K562 (cell line): ENCODE data around the gene SAE1. TPM values are rescaled to one million over a fixed set of nuclear protein-coding genes. Genes with fewer than 3 reads are reported as not detected.

Source experiments
- BCOR ChIP-seq: fragments of 450-650 bp; IDR thresholded peaks from 2 replicates; pipeline ENCODE4 v1.6.1; 2016
- CBX2 ChIP-seq: fragments of 200-600 bp; sonication (generic); IDR thresholded peaks from one replicate; pipeline ENCODE4 v1.6.1; 2012; ENCODE audit warnings: mild to moderate bottlenecking, low read length, inconsistent platforms; ENCODE audit not compliant: insufficient read depth, poor library complexity, severe bottlenecking
- FOSL1 ChIP-seq: fragments of 200-800 bp; sonication (Bioruptor generic); conservative IDR thresholded peaks from 2 replicates; pipeline ENCODE4 v1.6.1; 2016; ENCODE audit warnings: missing genetic modification characterization, missing compliant biosample characterization
- HDGF ChIP-seq: fragments of 450-650 bp; IDR thresholded peaks from 2 replicates; pipeline ENCODE4 v1.6.1; 2016
- KLF16 ChIP-seq: IDR thresholded peaks from 2 replicates; pipeline ENCODE4 v1.6.1; 2016; ENCODE audit warnings: antibody characterized with exemption
- NFXL1 ChIP-seq: fragments of 450-650 bp; formaldehyde crosslinking; IDR thresholded peaks from 2 replicates; pipeline ENCODE4 v1.4.0; 2021; ENCODE audit warnings: mild to moderate bottlenecking
- NONO ChIP-seq, 2 experiments: fragments of 200-400 bp in 1 of 2; fragments of 450-650 bp in 1 of 2; formaldehyde crosslinking in 1 of 2; IDR thresholded peaks; 2 replicates each; pipeline ENCODE4 v1.6.1; 2017; ENCODE audit warnings: low read depth in 2 of 2, mild to moderate bottlenecking in 2 of 2, moderate library complexity in 2 of 2, low read length in 1 of 2
- OTX1 ChIP-seq: fragments of 450-650 bp; formaldehyde crosslinking; IDR thresholded peaks from 2 replicates; pipeline ENCODE4 v1.4.0; 2022; ENCODE audit warnings: mild to moderate bottlenecking
- POLR2G ChIP-seq: fragments of 200-400 bp; formaldehyde crosslinking; IDR thresholded peaks from 2 replicates; pipeline ENCODE4 v1.6.1; 2017; ENCODE audit warnings: low read depth, mild to moderate bottlenecking, antibody characterized with exemption, low read length, moderate library complexity
- POLR2H ChIP-seq: IDR thresholded peaks from 2 replicates; pipeline ENCODE4 v1.6.1; 2016; ENCODE audit warnings: missing genetic modification characterization, low read depth, mild to moderate bottlenecking, control low read depth, missing compliant biosample characterization, moderate library complexity
- RBM22 ChIP-seq: fragments of 200-400 bp; formaldehyde crosslinking; IDR thresholded peaks from 2 replicates; pipeline ENCODE4 v1.6.1; 2018; ENCODE audit warnings: low read length, low read depth; ENCODE audit not compliant: poor library complexity, severe bottlenecking
- SPI1 ChIP-seq: IDR thresholded peaks from 2 replicates; pipeline ENCODE4 v1.6.1; 2011; ENCODE audit warnings: low read depth, low read length, control low read depth, borderline replicate concordance
- TAF9B ChIP-seq: fragments of 450-650 bp; IDR thresholded peaks from 2 replicates; pipeline ENCODE4 v1.6.1; 2018; ENCODE audit warnings: mild to moderate bottlenecking; ENCODE audit not compliant: partially characterized antibody
- TCF7L2 ChIP-seq: fragments of 150-350 bp; IDR thresholded peaks from 2 replicates; pipeline ENCODE4 v1.6.1; 2016; ENCODE audit warnings: low read depth, mild to moderate bottlenecking, low read length, moderate library complexity
- ZBTB17 ChIP-seq: fragments of 450-650 bp; formaldehyde crosslinking; IDR thresholded peaks from 2 replicates; pipeline ENCODE4 v1.4.0; 2020; ENCODE audit warnings: mild to moderate bottlenecking
- ZBTB8A ChIP-seq: fragments of 450-650 bp; IDR thresholded peaks from 2 replicates; pipeline ENCODE4 v1.6.1; 2018; ENCODE audit warnings: mild to moderate bottlenecking, moderate library complexity; ENCODE audit not compliant: partially characterized antibody
- ZC3H4 ChIP-seq: sonication (generic); formaldehyde crosslinking; IDR thresholded peaks from 2 replicates; pipeline ENCODE4 v1.9.0; 2021; ENCODE audit warnings: missing genetic modification reagents, borderline replicate concordance
- ZNF57 ChIP-seq: fragments of 450-650 bp; formaldehyde crosslinking; IDR thresholded peaks from 2 replicates; pipeline ENCODE4 v1.4.0; 2020; ENCODE audit warnings: mild to moderate bottlenecking, moderate library complexity
- polyA plus RNA-seq, 8 experiments: library from polyadenylated mRNA; depleted of rRNA in 4 of 8; stranded (reverse) in 5 of 8; unstranded in 3 of 8; fragments of >200 nt; fragmentation: Nextera tagmentation in 2 of 8; fragmentation: Illumina TruSeq in 1 of 8; extraction: Ambion mirVana in 2 of 8; extraction: Trizol in 1 of 8; gene quantifications; 2 replicates each; pipeline versions ENCODE4 v1.2.1 to v1.2.3, GENCODE V29; 2011 to 2014; ENCODE audit warnings: inconsistent platforms in 1 of 8, missing spikeins in 1 of 8
- total RNA-seq, 7 experiments: library from RNA; depleted of rRNA in 6 of 7; stranded (reverse); fragments of >200 nt in 6 of 7; fragmentation: Illumina TruSeq in 2 of 7; extraction: Trizol in 2 of 7; gene quantifications; 2 replicates each; pipeline versions ENCODE4 v1.2.1 to v1.2.3, GENCODE V29; 2011 to 2021; ENCODE audit warnings: low replicate concordance in 1 of 7
- TF ChIP-seq, protein P1 (sequence below): fragments of 450-650 bp; formaldehyde crosslinking; IDR thresholded peaks from 2 replicates; pipeline ENCODE4 v1.4.0; 2022; ENCODE audit warnings: missing genetic modification characterization
- TF ChIP-seq, protein P2 (sequence below): sonication (generic); formaldehyde crosslinking; IDR thresholded peaks from 2 replicates; pipeline ENCODE4 v1.8.0; 2022; ENCODE audit warnings: mild to moderate bottlenecking, missing genetic modification reagents
- TF ChIP-seq, protein P3 (sequence below): sonication (generic); formaldehyde crosslinking; IDR thresholded peaks from 2 replicates; pipeline ENCODE4 v1.8.0; 2022; ENCODE audit warnings: missing genetic modification reagents, mild to moderate bottlenecking, moderate library complexity, borderline replicate concordance
- TF ChIP-seq, protein P4 (sequence below): sonication (generic); formaldehyde crosslinking; IDR thresholded peaks from 2 replicates; pipeline ENCODE4 v1.8.1; 2023; ENCODE audit warnings: mild to moderate bottlenecking, missing genetic modification reagents, moderate library complexity

The SAE1 gene
- total and polyA plus RNA-seq, 9 of the 15 experiments (the other 6 are each of a cell fraction or from before 2014, with no cell fraction given) = 82.8 to 299 (median 217) TPM

DNA sequence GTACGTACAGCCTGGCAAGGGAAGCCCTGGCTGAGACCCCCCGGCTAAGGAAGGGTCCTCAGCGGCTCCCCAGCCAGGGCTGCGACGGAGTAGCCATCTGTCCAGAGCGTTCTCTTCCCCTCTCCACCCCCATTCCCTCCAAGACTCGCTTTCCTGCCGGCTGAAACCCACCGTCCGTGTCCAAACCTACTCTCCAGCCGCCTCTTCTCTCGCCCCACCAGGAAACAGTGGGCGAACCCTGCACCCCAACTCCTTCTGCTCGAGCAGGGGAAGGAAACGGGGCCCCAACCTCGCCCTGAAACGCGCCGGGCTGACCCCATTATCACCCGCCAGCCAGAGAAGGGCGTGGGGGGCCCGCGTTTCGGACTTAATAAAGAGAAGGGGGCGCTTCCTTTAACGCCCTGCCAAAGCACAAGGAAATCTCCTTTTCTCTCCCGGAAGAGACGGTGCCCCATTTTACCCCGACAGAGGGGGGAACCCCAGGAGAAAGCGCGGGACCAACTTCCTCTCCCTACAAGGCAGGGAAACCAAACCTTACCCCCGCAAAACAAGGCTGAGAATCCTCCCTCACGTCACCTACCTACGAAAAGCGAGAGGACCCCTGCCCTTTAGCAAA lies 19.5 kb upstream of the SAE1 start (continued):
- TF ChIP-seq, protein P1, sequence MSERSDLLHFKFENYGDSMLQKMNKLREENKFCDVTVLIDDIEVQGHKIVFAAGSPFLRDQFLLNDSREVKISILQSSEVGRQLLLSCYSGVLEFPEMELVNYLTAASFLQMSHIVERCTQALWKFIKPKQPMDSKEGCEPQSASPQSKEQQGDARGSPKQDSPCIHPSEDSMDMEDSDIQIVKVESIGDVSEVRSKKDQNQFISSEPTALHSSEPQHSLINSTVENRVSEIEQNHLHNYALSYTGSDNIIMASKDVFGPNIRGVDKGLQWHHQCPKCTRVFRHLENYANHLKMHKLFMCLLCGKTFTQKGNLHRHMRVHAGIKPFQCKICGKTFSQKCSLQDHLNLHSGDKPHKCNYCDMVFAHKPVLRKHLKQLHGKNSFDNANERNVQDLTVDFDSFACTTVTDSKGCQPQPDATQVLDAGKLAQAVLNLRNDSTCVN (CRISPR knock-in tag) = no peak
- TF ChIP-seq KLF16 (no peak), ZBTB17 (CRISPR knock-in tag) (no peak), FOSL1 (tag) (no peak), RBM22 (peak; percentile 89), BCOR (no peak), ZNF57 (CRISPR knock-in tag) (no peak), POLR2G (peak; percentile 83), HDGF (no peak), CBX2 (no peak), OTX1 (CRISPR knock-in tag) (no peak), NONO (IDR thresholded peaks at IDR 0.05; ENCODE audit: low read depth in 2 of 2, low read length in 1 of 2) (0 out of 4 replicates have a peak, but pooled peaks of 1 of the 2 experiments have one; percentile 8), POLR2H (tag) (no peak), TAF9B (peak; percentile 5), NFXL1 (no peak), ZC3H4 (CRISPR knock-in tag) (peak; percentile 63; the same call in 1 of the 2 replicates), ZBTB8A (no peak), SPI1 (peak; percentile 73), TCF7L2 (no peak)
- TF ChIP-seq, protein P2, sequence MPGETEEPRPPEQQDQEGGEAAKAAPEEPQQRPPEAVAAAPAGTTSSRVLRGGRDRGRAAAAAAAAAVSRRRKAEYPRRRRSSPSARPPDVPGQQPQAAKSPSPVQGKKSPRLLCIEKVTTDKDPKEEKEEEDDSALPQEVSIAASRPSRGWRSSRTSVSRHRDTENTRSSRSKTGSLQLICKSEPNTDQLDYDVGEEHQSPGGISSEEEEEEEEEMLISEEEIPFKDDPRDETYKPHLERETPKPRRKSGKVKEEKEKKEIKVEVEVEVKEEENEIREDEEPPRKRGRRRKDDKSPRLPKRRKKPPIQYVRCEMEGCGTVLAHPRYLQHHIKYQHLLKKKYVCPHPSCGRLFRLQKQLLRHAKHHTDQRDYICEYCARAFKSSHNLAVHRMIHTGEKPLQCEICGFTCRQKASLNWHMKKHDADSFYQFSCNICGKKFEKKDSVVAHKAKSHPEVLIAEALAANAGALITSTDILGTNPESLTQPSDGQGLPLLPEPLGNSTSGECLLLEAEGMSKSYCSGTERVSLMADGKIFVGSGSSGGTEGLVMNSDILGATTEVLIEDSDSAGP (CRISPR knock-in tag) = no peak
- TF ChIP-seq, protein P3, sequence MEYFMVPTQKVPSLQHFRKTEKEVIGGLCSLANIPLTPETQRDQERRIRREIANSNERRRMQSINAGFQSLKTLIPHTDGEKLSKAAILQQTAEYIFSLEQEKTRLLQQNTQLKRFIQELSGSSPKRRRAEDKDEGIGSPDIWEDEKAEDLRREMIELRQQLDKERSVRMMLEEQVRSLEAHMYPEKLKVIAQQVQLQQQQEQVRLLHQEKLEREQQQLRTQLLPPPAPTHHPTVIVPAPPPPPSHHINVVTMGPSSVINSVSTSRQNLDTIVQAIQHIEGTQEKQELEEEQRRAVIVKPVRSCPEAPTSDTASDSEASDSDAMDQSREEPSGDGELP = peak; percentile 27; the same call in 1 of the 2 replicates
- TF ChIP-seq, protein P4, sequence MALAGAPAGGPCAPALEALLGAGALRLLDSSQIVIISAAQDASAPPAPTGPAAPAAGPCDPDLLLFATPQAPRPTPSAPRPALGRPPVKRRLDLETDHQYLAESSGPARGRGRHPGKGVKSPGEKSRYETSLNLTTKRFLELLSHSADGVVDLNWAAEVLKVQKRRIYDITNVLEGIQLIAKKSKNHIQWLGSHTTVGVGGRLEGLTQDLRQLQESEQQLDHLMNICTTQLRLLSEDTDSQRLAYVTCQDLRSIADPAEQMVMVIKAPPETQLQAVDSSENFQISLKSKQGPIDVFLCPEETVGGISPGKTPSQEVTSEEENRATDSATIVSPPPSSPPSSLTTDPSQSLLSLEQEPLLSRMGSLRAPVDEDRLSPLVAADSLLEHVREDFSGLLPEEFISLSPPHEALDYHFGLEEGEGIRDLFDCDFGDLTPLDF (CRISPR knock-in tag) = 0 out of 2 replicates have a peak, but pooled peaks have one; percentile 10
